VCaP (cell line): ENCODE results near the gene ANKRD26.

ENCODE experiments used
- H3K27ac ChIP-seq: fragments of 450-650 bp; 2 replicates; pipeline ENCODE4 v1.5.1; 2017
- CTCF ChIP-seq: fragments of 450-650 bp; conservative IDR thresholded peaks from 2 replicates; pipeline ENCODE4 v1.5.1; 2017; ENCODE audit warnings: mild to moderate bottlenecking, moderate library complexity

The ANKRD26 gene

DNA sequence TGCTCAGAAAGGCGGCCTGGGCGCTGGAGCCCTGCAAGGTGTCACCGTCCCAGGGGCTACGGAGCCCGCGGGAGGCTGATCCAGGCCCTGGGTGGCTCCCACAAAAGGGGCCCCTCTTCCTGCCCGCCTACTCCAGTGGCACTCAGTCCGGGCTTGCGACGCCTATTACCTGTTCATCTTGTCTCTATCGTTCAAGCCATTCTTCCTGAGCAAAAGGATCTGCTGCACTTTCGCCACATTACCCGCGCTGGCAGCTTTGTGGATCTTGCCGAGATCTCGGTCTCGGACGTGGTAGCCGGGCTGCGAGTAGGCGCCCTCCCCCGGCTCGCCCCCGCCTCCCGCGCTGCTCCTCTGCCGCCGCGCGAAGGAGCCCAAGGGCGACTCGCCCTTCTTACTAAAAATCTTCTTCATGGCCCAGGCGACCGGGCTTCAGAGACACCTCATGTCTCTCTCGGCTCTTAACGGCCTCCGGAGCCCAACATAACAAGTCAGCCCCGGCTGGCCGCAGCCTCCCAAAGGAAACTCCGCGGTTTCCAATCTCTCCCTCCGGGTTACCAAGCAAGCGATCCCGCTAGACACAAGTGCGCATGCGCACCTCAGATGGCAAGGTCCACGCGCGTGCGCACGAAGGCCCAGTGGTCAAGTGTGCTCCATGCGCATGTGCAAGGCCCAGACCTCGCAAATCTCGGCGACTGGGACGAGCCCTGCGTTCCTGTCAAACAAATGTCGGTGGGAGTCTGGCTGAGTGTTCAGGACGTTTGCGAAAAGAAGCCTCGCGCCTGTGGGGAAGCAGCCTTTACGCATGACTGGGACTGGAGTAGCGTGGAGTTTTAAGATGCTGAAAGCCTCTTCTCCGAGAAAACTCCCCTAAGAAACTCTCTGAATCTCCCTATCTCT is at the start of gene ANKRD26:
Gene ANKRD26 (minus strand): TSS at position 579 of the 897 bp plus-strand sequence. CDS start 168 bp downstream, at position 411.
- TF ChIP-seq CTCF, result 0 out of 2 replicates have a peak, but pooled peaks have one; percentile 6
- H3K27ac ChIP-seq, result peak within 1 kb of the TSS; percentile 88

GRCh38 chr10:27147701-27148100 is 47.4 kb upstream of the ANKRD26 start:
- no peak for TF ChIP-seq CTCF
- H3K27ac ChIP-seq, result no peak overlapping the region

- no peak for TF ChIP-seq CTCF
- H3K27ac ChIP-seq, result no peak overlapping the region
These were observed 45.6 kb upstream of the ANKRD26 start for GRCh38 chr10:27145937-27146336.

DNA sequence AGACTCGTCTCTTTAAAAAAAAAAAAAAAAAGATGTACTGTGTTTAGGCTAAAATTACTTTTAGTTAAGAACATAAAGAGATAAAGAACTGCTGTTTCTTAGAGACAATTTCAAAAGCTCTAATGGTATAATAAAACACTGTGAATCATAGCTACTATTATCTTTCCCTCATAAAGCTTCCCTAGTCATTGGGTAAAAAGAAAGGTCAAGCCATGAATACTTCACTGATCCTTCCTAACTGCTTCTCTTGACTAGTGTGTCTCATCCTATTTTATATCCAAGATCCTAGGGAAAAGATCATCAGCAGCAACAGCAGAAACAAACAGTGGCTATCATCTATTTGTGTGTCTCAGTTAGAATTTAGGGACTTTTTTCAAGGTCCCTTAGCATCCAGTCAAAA is 43.4 kb upstream of the ANKRD26 start:
- H3K27ac ChIP-seq, result no peak overlapping the region
- TF ChIP-seq CTCF, result no peak

DNA sequence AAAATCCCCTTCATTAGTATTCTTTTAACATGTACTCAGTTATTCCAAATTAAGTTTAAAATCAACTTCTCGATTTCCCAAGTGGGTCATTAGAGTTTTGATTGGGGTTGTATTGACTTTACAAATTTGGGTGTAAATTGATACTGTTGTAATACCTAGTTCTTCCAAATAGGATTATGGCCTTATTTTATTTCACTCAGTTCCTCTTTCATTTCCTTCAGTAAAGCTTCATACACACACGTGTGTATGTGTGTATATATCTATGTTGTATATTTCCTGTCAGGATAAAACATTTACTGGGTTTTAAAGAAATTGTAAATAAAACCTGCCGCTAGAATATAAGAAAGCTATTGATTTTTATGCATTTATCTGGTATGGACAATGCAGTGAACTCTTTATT is 38.0 kb upstream of the ANKRD26 start:
- no peak overlapping the region for H3K27ac ChIP-seq
- no peak for TF ChIP-seq CTCF

DNA sequence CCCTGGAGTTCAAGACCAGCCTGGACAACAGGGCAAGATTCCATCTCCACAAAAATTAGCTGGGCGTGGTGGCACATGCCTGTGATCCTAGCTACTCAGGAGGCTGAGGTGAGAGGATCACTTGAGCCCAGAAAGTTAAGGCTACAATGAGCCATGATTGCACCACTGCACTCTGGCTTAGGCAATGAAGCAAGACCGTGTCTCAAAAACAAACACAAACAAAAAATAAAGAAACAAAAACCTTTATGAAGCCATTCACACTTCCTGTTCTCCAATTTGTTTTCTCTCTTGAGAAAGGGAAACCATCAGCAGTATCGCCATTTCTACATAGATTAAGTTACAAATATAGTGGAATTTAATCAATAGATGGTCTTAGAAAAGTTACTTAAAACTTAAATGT is 34.1 kb upstream of the ANKRD26 start:
- TF ChIP-seq CTCF, result no peak
- no peak overlapping the region for H3K27ac ChIP-seq

GRCh38 chr10:27108165-27108564 is 7.9 kb upstream of the ANKRD26 start:
- no peak overlapping the region for H3K27ac ChIP-seq
- TF ChIP-seq CTCF, result no peak
